AG04450 (cell line): Measurements from ENCODE around the gene DEFB132. TPM values are rescaled to one million over a fixed set of nuclear protein-coding genes. Genes with fewer than 3 reads are reported as not detected.

Experiments
- CTCF ChIA-PET: fragments of 300-600, 350-600 bp; formaldehyde crosslinking; extraction: SDS; loops from one replicate; lab custom pipeline; 2022; ENCODE audit warnings: antibody characterized with exemption, inconsistent platforms; lab: Charles Lee
- POLR2A ChIA-PET: fragments of 350-600 bp; formaldehyde crosslinking; extraction: SDS; loops from one replicate; lab custom pipeline; 2021; ENCODE audit warnings: antibody characterized with exemption, inconsistent platforms; lab: Yijun Ruan, JAX
- DNase-seq: peaks from one replicate; pipeline ENCODE4 v3.0.0-alpha.2; 2011; ENCODE audit warnings: low read depth, low spot score
- H3K27ac ChIP-seq: one replicate; pipeline ENCODE4 v1.5.1; 2012; ENCODE audit warnings: low read depth, low read length, control low read depth
- H3K27me3 ChIP-seq: one replicate; pipeline ENCODE4 v1.6.0; 2012; ENCODE audit warnings: low read length; ENCODE audit not compliant: control insufficient read depth, insufficient read depth
- H3K4me3 ChIP-seq: 2 replicates; pipeline ENCODE4 v1.5.1; 2011; ENCODE audit warnings: mild to moderate bottlenecking, low read depth, low read length, control low read depth
- H3K9me3 ChIP-seq: 2 replicates; pipeline ENCODE4 v1.5.1; 2012; ENCODE audit warnings: low read length; ENCODE audit not compliant: control insufficient read depth, insufficient read depth
- CTCF ChIP-seq: IDR thresholded peaks from 2 replicates; pipeline ENCODE4 v1.5.1; 2011; ENCODE audit warnings: low read depth, low read length, control low read depth, inconsistent platforms
- polyA plus RNA-seq: library from polyadenylated mRNA; depleted of rRNA; stranded (reverse); fragments of >200 nt; gene quantifications from 2 replicates; pipeline ENCODE4 v1.2.3, GENCODE V29; 2011

DEFB132 gene
- polyA plus RNA-seq, 1 experiment: not detected

GRCh38 chr20:294602-295001 is 37.1 kb downstream of the DEFB132 start:
- Histone ChIP-seq H3K4me3 (no peak overlapping the region), H3K27me3 (no peaks in the 10 kb centered on the region), H3K27ac (no peak overlapping the region), H3K9me3 (peaks cover 5% of the 10 kb centered on the region; the same call in 1 of the 2 replicates)
- no peak for DNase-seq
- ChIA-PET POLR2A (no interaction called here), CTCF (interaction anchor here (1.7 kb wide), 2 partner anchors 28 to 36 kb away, joined by 7 to 9 read pairs; no protein-coding TSS in a partner anchor)
- TF ChIP-seq CTCF: no peak

- Histone ChIP-seq H3K27ac (no peak overlapping the region), H3K27me3 (no peaks in the 10 kb centered on the region), H3K4me3 (no peak overlapping the region), H3K9me3 (peaks cover 5% of the 10 kb centered on the region; the same call in 1 of the 2 replicates)
- ChIA-PET POLR2A (interaction anchor here (1.5 kb wide), 2 partner anchors 30 to 34 kb away, joined by 4 to 6 read pairs; partner anchors contain the start of gene SOX12), CTCF (interaction anchor here (1.0 kb wide), 1 partner anchor 29 kb away, joined by 3 read pairs; no protein-coding TSS in a partner anchor)
- DNase-seq: no peak
- no peak for TF ChIP-seq CTCF
Observed at GRCh38 chr20:295804-296203, 38.3 kb downstream of the DEFB132 start.

GRCh38 chr20:297098-297924 is 39.8 kb downstream of the DEFB132 start, which contains the start of gene ZCCHC3:
ZCCHC3 (plus strand) TSS chr20:297570; CDS start chr20:297587, 17 bp downstream.
- CTCF ChIA-PET: interaction anchor here (1.0 kb wide), 1 partner anchor 33 kb away, joined by 4 read pairs; no protein-coding TSS in a partner anchor
- POLR2A ChIA-PET: interaction anchor here (0.7 to 1.5 kb wide), 10 partner anchors 11 to 127 kb away, joined by 3 to 8 read pairs (median 4); partner anchors contain the start of genes SOX12 and TRIB3
- H3K27ac ChIP-seq: peak within 1 kb of the TSS; percentile 81
- peak; percentile 5; the same call in 1 of the 2 replicates for TF ChIP-seq CTCF
- H3K27me3 ChIP-seq: no peaks in the 10 kb centered on the region
- H3K9me3 ChIP-seq: peaks cover 5% of the 10 kb centered on the region; the same call in 1 of the 2 replicates
- DNase-seq: peak; percentile 93
- peak within 1 kb of the TSS; percentile 99 for H3K4me3 ChIP-seq

- no peak for DNase-seq
- no peak for TF ChIP-seq CTCF
- H3K27ac ChIP-seq: peak overlapping the region; percentile 81
- ChIA-PET CTCF (no interaction called here), POLR2A (interaction anchor here (0.5 to 2.0 kb wide), 7 partner anchors 14 to 49 kb away, joined by 3 to 9 read pairs (median 3); partner anchors contain the start of genes NRSN2 and SOX12)
- no peaks in the 10 kb centered on the region for H3K27me3 ChIP-seq
- H3K9me3 ChIP-seq: peaks cover 5% of the 10 kb centered on the region; the same call in 1 of the 2 replicates
- peak overlapping the region; percentile 99 for H3K4me3 ChIP-seq
Observed at GRCh38 chr20:297925-298775, 40.6 kb downstream of the DEFB132 start.
